Nephron (organoid): ENCODE results near the gene UQCRHL.
"Not testable (repeated sequence)": the region's sequence is repeated elsewhere in the genome, so short reads cannot be mapped to it uniquely, and the experiment has no call there.

Experiments used
- H3K27ac Mint-ChIP-seq, 3 experiments: 2 replicates each; pipeline ENCODE4 v1.8.0; 2020; ENCODE audit warnings: mixed read lengths in 3 of 3, mild to moderate bottlenecking in 2 of 3, moderate library complexity in 1 of 3
- H3K27me3 Mint-ChIP-seq: 2 replicates; pipeline ENCODE4 v1.8.0; 2021; ENCODE audit warnings: low read depth, mild to moderate bottlenecking, moderate library complexity, mixed read lengths
- H3K36me3 Mint-ChIP-seq: 2 replicates; pipeline ENCODE4 v1.8.0; 2020; ENCODE audit warnings: low read depth, mixed read lengths
- H3K4me1 Mint-ChIP-seq: 2 replicates; pipeline ENCODE4 v1.8.0; 2020; ENCODE audit warnings: mixed read lengths
- H3K4me3 Mint-ChIP-seq, 3 experiments: 2 replicates each; pipeline ENCODE4 v1.8.0; 2020; ENCODE audit warnings: mild to moderate bottlenecking in 3 of 3, mixed read lengths in 3 of 3, moderate library complexity in 2 of 3
- H3K9me3 Mint-ChIP-seq: 2 replicates; pipeline ENCODE4 v1.8.0; 2020; ENCODE audit warnings: mixed read lengths
- TF ChIP-seq, protein P1 (sequence below), 3 experiments: fragments of 200-600 bp; sonication (generic); IDR thresholded peaks; one replicate each; pipeline ENCODE4 v1.5.0; 2021; ENCODE audit warnings: antibody characterized with exemption in 3 of 3; ENCODE audit not compliant: unreplicated experiment in 3 of 3

The UQCRHL gene

DNA sequence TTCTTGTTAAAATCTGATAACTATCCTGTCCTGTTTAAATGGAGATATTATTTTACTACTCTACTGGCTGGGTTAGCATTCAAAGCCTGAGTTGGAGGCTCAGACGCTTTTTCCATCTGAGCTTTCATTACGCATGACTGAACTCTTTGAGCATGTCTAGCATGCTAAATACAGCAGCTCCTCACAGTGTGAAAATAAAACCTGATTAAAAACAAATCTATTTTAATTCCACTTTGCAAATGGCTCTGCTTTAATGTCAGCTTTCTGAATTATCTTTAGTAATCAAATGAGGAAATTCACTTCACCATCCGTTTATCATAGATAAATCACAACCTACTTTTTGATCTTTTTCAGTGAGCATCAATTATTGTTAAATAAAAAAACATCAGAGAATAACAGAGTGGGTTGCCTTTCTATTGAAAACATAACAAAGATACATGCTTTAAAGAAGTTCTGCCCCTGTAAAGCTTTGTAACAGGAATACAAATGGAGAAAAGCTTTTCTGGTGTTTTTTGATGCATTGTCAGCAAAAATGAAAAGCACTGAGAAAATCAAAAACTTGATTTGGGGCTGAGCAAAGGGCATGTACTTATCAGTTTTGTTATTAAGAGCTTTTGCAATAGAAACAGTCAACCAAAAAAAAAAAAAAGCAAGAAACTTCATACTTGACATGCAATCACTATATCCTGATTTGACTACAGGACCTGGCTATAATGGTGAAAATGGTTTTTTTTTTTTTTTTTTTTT lies 36.5 kb upstream of the UQCRHL start:
- H3K9me3 Mint-ChIP-seq, result no peaks in the 10 kb centered on the region
- H3K27me3 Mint-ChIP-seq, result no peaks in the 10 kb centered on the region
- peaks cover 14% of the 10 kb centered on the region for H3K4me1 Mint-ChIP-seq
- TF ChIP-seq, protein P1, sequence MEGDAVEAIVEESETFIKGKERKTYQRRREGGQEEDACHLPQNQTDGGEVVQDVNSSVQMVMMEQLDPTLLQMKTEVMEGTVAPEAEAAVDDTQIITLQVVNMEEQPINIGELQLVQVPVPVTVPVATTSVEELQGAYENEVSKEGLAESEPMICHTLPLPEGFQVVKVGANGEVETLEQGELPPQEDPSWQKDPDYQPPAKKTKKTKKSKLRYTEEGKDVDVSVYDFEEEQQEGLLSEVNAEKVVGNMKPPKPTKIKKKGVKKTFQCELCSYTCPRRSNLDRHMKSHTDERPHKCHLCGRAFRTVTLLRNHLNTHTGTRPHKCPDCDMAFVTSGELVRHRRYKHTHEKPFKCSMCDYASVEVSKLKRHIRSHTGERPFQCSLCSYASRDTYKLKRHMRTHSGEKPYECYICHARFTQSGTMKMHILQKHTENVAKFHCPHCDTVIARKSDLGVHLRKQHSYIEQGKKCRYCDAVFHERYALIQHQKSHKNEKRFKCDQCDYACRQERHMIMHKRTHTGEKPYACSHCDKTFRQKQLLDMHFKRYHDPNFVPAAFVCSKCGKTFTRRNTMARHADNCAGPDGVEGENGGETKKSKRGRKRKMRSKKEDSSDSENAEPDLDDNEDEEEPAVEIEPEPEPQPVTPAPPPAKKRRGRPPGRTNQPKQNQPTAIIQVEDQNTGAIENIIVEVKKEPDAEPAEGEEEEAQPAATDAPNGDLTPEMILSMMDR (IDR thresholded peaks at IDR 0.05; ENCODE audit: unreplicated experiment in 3 of 3), result no peak
- H3K27ac Mint-ChIP-seq, result peak overlapping the region; percentile 81 to 87 (median 85)
- peak overlapping the region; percentile 14 to 39 (median 25) for H3K4me3 Mint-ChIP-seq
- no peaks in the 10 kb centered on the region for H3K36me3 Mint-ChIP-seq

- H3K36me3 Mint-ChIP-seq, result peaks cover 3% of the 10 kb centered on the region
- no peaks in the 10 kb centered on the region for H3K9me3 Mint-ChIP-seq
- peak overlapping the region in 2 of 3 experiments; percentile 57 to 58 for H3K27ac Mint-ChIP-seq
- H3K27me3 Mint-ChIP-seq, result peaks cover 7% of the 10 kb centered on the region
- TF ChIP-seq, protein P1 (IDR thresholded peaks at IDR 0.05; ENCODE audit: unreplicated experiment in 3 of 3), result no peak
- no peak overlapping the region for H3K4me3 Mint-ChIP-seq
- peaks cover 15% of the 10 kb centered on the region for H3K4me1 Mint-ChIP-seq
Measured at GRCh38 chr1:15838721-15839120, 31.3 kb upstream of the UQCRHL start.

DNA sequence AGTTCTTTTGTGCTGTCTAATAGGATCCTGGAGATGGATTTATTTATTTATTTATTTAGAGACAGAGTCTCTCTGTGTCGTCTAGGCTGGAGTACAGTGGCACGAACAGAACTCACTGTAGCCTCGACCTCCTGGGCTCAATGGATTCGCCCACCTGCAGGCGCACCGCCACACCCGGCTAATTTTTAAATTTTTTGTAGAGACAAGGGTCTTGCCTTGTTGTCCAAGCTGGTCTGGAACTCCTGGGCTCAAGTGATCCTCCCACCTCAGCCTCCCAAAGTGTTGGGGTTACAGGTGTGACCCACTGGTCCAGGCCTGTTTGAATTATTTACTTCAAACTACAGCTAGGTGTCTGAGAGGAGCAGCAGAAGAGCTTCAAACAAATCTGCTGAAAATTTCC lies 30.5 kb upstream of the UQCRHL start:
- H3K4me1 Mint-ChIP-seq, result peaks cover 15% of the 10 kb centered on the region
- no peaks in the 10 kb centered on the region for H3K9me3 Mint-ChIP-seq
- H3K27ac Mint-ChIP-seq, result peak overlapping the region; percentile 56 to 65 (median 58)
- TF ChIP-seq, protein P1 (IDR thresholded peaks at IDR 0.05; ENCODE audit: unreplicated experiment in 3 of 3), result no peak
- H3K36me3 Mint-ChIP-seq, result peaks cover 3% of the 10 kb centered on the region
- peak overlapping the region; percentile 20 to 34 (median 25) for H3K4me3 Mint-ChIP-seq
- peaks cover 7% of the 10 kb centered on the region for H3K27me3 Mint-ChIP-seq

DNA sequence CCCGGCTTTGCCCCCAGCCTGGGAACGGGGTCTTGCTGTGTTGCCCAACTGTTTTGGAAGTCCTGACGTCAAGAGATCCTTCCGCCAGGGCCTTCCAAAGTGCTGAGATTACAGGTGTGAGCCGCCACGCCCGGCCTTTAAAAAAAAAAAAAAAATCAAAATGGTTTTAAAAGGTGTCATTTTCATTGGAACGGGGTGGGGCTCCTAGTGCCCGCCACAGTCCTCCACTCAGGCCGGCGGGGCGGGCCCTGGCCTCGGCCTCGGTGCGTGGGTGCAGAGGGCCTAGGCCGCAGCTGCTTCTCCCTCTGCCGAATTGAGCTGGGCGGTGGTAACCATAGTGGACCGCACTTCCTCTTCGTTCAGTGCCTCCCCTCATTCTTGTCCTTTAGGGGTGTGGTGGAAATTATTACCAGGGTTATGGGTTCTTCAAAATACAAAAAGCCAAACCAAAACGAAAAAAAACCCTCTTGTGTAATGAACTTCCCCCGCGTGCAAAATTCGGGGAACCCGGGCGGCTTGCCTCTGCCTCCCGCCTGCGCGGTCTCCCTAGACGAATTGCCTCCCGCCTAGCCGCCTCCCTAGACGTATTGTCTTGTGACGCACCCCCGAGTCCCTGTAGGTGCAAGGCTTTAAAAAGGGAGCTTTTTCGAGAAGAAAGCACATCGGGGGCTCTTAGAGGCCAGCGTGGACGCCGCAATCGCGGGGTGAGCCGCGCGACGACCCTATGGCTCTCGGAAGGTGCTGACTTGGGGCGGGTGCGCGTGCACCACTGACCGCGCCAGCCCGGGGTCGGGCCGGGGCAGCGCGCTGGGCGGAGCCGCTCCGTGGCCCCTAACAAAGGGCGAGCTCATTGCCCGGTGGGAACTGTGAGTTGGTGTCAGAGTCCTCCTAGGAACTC lies 29.6 kb upstream of the UQCRHL start:
- Mint-ChIP-seq H3K27ac (peak overlapping the region; percentile 58 to 100 (median 65)), H3K9me3 (no peaks in the 10 kb centered on the region), H3K36me3 (peaks cover 4% of the 10 kb centered on the region), H3K27me3 (peaks cover 7% of the 10 kb centered on the region), H3K4me3 (peak overlapping the region; percentile 55 to 76 (median 60)), H3K4me1 (peaks cover 16% of the 10 kb centered on the region)
- TF ChIP-seq, protein P1 (IDR thresholded peaks at IDR 0.05; ENCODE audit: unreplicated experiment in 3 of 3), result no peak

DNA sequence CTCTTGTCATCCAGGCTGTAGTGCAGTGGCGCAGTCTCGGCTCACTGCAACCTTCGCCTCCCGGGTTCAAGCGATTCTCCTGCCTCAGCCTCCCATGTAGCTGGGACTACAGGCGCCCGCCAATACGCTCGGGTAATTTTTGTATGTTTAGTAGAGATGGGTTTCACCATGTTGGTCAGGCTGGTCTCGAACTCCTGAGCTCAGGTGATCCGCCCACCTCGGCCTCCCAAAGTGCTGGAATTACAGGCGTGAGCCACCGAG lies 29.0 kb upstream of the UQCRHL start:
- H3K27me3 Mint-ChIP-seq, H3K9me3 Mint-ChIP-seq, H3K36me3 Mint-ChIP-seq: not testable (repeated sequence)
- Mint-ChIP-seq H3K27ac (peak overlapping the region; percentile 100), H3K4me1 (peaks cover 22% of the 10 kb centered on the region), H3K4me3 (peak overlapping the region; percentile 93 to 96 (median 96))

- Mint-ChIP-seq H3K27me3 (peaks cover 7% of the 10 kb centered on the region), H3K4me3 (peak overlapping the region; percentile 93 to 96 (median 96)), H3K36me3 (peaks cover 9% of the 10 kb centered on the region), H3K9me3 (no peaks in the 10 kb centered on the region), H3K4me1 (peaks cover 25% of the 10 kb centered on the region), H3K27ac (peak overlapping the region; percentile 100)
- TF ChIP-seq, protein P1 (IDR thresholded peaks at IDR 0.05; ENCODE audit: unreplicated experiment in 3 of 3), result no peak
Measured at GRCh38 chr1:15835741-15836510, 28.5 kb upstream of the UQCRHL start.
